ENCODE data around the gene NDUFS5.

GRCh38 chr1:39082811-39083576 lies 56.8 kb downstream of the NDUFS5 start:
- TF ChIP-seq CTCF (IDR thresholded peaks at IDR 0.05 in 2 of 3, conservative IDR thresholded peaks at IDR 0.05 in 1 of 3; ENCODE audit: control insufficient read depth in 2 of 3, extremely low read depth in 1 of 3, insufficient read depth in 1 of 3, low read depth in 3 of 3, low read length in 3 of 3) (no peak), CEBPB (IDR thresholded peaks at IDR 0.05; ENCODE audit: borderline replicate concordance in 1 of 2, low read depth in 2 of 2, low read length in 2 of 2) (no peak)
